ENCODE results near the gene RND3.

Gene RND3

DNA sequence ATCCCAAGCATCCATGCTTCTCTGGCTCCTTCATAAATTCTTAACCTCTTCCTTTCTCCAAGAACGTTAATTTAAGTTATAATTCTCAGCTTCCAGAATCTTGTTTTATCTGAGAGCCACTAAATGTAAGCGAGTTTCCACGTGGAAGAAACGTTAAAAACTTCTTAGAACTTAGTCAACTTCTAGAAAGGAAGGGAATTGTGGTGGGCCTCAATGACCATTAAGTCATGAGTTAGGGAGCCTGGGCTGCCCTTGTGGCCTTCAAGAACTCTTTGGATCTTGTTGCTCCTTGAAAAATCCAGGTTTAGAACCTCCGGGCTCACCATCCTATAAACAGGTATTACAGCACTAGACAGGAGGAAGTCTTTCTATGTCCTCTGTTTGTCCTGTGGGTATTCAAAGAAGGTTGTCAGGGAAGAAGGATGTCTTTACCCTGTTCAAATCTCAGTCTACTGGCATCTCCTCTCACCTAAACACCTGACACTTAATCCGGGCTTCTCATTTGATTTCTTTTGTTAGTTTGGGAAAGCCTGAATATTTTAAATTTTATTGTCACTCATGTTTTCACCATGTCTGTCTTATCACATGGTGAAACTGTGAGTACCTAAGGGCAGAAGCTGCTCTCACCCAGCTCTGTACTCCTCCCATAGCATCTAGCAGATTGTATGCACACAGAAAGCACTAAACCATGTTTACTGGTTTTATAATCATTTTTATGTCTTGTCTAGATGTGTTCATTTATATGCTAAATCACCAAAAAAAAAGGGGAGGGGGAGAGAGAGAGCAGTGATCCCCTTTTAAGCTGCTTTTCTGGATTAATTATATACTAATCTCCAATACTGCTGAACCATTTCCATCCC lies 6.3 kb downstream of the RND3 start:
- Histone ChIP-seq H3K27me3 (replicated peaks in 2 of 5; ENCODE audit: control insufficient read depth in 4 of 5, insufficient read depth in 5 of 5, low read length in 4 of 5) (peaks cover 12 to 49% (median 16%) of the 10 kb centered on the region in 5 experiments), H3K27ac (ENCODE audit: insufficient read depth in 1 of 2, low read depth in 1 of 2, low read length in 2 of 2, poor library complexity in 1 of 2, severe bottlenecking in 2 of 2) (no peak overlapping the region), H3K36me3 (ENCODE audit: control insufficient read depth in 4 of 4, insufficient read depth in 4 of 4, low read length in 3 of 4) (no peaks in the 10 kb centered on the region), H3K4me3 (ENCODE audit: control insufficient read depth in 1 of 7, extremely low read depth in 1 of 7, insufficient read depth in 4 of 7, low read depth in 2 of 7, low read length in 6 of 7) (no peak overlapping the region), H3K4me1 (ENCODE audit: control extremely low read depth in 1 of 4, control insufficient read depth in 4 of 4, insufficient read depth in 4 of 4, low read length in 3 of 4) (peaks cover 0 to 14% (median 7%) of the 10 kb centered on the region in 4 experiments), H3K9me3 (ENCODE audit: control extremely low read depth in 1 of 5, control insufficient read depth in 4 of 5, insufficient read depth in 2 of 5, low read depth in 1 of 5, low read length in 4 of 5) (no peaks in the 10 kb centered on the region)
- CTCF ChIA-PET = no interaction called here
- POLR2A ChIA-PET = no interaction called here
- DNase-seq = no peak
- WGBS (ENCODE audit: insufficient coverage) = 95% methylated on average over 4 of the region's 6 CpGs

DNA sequence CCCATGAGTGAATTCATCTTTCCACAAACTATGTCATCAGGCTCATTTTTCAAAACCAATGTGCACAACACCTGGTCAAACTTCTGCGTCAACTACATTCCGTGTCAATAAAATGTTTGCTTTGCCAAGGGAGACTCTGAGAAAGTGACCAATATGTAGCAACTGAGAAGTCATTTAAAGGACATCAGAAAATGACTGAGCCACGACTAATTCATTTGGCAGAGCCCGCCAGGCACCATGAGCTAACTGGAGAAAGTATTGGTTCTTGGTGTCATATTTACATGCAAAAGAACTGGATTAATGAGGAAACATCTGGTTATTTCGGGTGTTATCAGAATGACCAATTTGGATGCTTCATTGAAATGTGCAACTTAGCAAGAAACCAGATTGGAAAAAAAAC lies 7.2 kb downstream of the RND3 start:
- POLR2A ChIA-PET = no interaction called here
- 100% methylated on average over 5 of the region's 5 CpGs for WGBS (ENCODE audit: insufficient coverage)

DNA sequence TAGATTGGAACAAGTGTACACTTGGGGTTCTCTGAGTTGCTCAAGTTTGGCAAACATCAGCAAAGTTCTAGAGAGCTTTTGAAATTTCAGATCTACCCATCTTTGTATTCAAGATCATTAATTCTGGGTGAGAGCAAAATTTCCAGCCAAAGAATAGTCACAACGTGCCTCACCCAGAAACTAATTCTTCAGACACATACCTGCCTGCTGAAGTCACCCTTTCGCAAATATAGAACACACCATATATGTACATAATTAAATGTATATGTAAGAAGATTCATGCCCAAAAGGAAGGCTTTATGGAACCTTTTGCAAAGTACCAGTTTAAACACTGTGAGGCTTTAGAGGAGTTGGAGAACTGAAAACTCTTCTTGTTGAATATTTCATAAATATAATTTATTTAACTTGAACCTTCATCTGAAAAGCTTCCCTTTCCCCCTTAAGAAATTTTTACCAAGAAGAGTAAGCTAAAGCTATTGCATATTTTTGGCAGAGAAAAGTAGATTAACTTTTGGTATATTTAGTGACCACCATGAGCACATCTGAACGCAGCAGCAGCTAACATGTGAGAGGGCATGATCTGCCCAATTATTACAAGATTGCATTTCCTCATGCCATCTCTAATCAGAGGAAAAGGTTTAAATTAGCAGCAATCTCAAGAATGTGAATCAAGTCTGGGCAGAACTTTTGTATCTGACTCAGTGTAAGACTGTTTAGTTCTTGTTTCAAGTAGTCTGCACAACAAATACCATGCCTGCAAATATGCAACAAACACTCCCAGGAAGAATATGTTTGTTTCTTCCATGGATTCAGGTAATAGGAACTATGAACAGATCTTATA lies 8.2 kb downstream of the RND3 start:
- POLR2A ChIA-PET = no interaction called here
- Histone ChIP-seq H3K4me3 (ENCODE audit: control insufficient read depth in 1 of 7, extremely low read depth in 1 of 7, insufficient read depth in 4 of 7, low read depth in 2 of 7, low read length in 6 of 7) (no peak overlapping the region), H3K4me1 (ENCODE audit: control extremely low read depth in 1 of 4, control insufficient read depth in 4 of 4, insufficient read depth in 4 of 4, low read length in 3 of 4) (no peaks in the 10 kb centered on the region), H3K27ac (ENCODE audit: insufficient read depth in 1 of 2, low read depth in 1 of 2, low read length in 2 of 2, poor library complexity in 1 of 2, severe bottlenecking in 2 of 2) (no peak overlapping the region), H3K36me3 (ENCODE audit: control insufficient read depth in 4 of 4, insufficient read depth in 4 of 4, low read length in 3 of 4) (no peaks in the 10 kb centered on the region), H3K9me3 (ENCODE audit: control extremely low read depth in 1 of 5, control insufficient read depth in 4 of 5, insufficient read depth in 2 of 5, low read depth in 1 of 5, low read length in 4 of 5) (no peaks in the 10 kb centered on the region), H3K27me3 (replicated peaks in 2 of 5; ENCODE audit: control insufficient read depth in 4 of 5, insufficient read depth in 5 of 5, low read length in 4 of 5) (peaks cover 5 to 30% (median 12%) of the 10 kb centered on the region in 5 experiments)
- CTCF ChIA-PET = no interaction called here
- DNase-seq = no peak
- no CpG with 5 or more reads among the region's 3 CpGs for WGBS (ENCODE audit: insufficient coverage)

More for the DNA sequence above, 7.2 kb downstream of the RND3 start:
- no peaks in the 10 kb centered on the region for H3K9me3 ChIP-seq (ENCODE audit: control extremely low read depth in 1 of 5, control insufficient read depth in 4 of 5, insufficient read depth in 2 of 5, low read depth in 1 of 5, low read length in 4 of 5)
- H3K36me3 ChIP-seq (ENCODE audit: control insufficient read depth in 4 of 4, insufficient read depth in 4 of 4, low read length in 3 of 4) = no peaks in the 10 kb centered on the region
- no peak overlapping the region for H3K4me3 ChIP-seq (ENCODE audit: control insufficient read depth in 1 of 7, extremely low read depth in 1 of 7, insufficient read depth in 4 of 7, low read depth in 2 of 7, low read length in 6 of 7)
- peaks cover 10 to 39% (median 16%) of the 10 kb centered on the region in 5 experiments for H3K27me3 ChIP-seq (replicated peaks in 2 of 5; ENCODE audit: control insufficient read depth in 4 of 5, insufficient read depth in 5 of 5, low read length in 4 of 5)
- peaks cover 0 to 5% (median 2%) of the 10 kb centered on the region in 4 experiments for H3K4me1 ChIP-seq (ENCODE audit: control extremely low read depth in 1 of 4, control insufficient read depth in 4 of 4, insufficient read depth in 4 of 4, low read length in 3 of 4)
- DNase-seq = no peak
- CTCF ChIA-PET = no interaction called here
- H3K27ac ChIP-seq (ENCODE audit: insufficient read depth in 1 of 2, low read depth in 1 of 2, low read length in 2 of 2, poor library complexity in 1 of 2, severe bottlenecking in 2 of 2) = no peak overlapping the region

DNA sequence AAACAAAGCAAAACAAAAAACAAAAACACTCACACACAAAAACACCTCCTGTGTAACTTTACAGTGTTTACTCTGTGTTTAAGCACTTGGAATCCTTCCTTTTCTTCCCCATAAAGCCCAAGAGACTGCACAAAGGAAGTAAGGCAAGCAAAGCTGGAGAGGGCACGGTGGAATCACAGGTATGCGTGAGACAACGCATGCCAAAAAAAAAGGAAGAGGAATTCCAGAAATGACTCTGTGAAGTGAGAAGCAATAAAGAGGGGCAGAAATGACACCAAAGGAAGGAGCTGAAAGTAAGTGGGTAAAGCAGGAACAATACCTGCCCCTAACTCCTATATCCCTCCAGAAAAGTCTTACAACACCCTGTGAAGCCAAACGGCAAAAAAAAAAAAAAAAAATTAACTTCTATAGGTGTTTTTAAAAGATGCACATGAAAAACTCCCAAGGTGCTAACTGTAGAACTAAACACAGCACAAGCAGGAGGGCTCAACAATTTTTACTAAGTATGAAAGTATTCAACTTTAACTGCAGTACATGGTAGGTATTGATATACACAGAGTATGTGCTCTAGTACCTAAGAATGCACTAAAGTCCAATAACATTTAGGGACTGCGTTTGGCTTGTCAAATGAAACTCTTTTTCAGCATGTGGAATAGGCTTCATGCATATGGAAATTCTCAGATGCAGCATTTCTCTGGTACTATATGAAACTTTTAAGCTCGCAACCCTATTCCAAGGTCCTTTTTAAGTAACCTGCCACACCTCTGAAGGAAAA lies 9.1 kb downstream of the RND3 start:
- 43% methylated on average over 3 of the region's 6 CpGs for WGBS (ENCODE audit: insufficient coverage)
- Histone ChIP-seq H3K27ac (ENCODE audit: insufficient read depth in 1 of 2, low read depth in 1 of 2, low read length in 2 of 2, poor library complexity in 1 of 2, severe bottlenecking in 2 of 2) (no peak overlapping the region), H3K9me3 (ENCODE audit: control extremely low read depth in 1 of 5, control insufficient read depth in 4 of 5, insufficient read depth in 2 of 5, low read depth in 1 of 5, low read length in 4 of 5) (no peaks in the 10 kb centered on the region), H3K4me1 (ENCODE audit: control extremely low read depth in 1 of 4, control insufficient read depth in 4 of 4, insufficient read depth in 4 of 4, low read length in 3 of 4) (no peaks in the 10 kb centered on the region), H3K36me3 (ENCODE audit: control insufficient read depth in 4 of 4, insufficient read depth in 4 of 4, low read length in 3 of 4) (no peaks in the 10 kb centered on the region), H3K4me3 (ENCODE audit: control insufficient read depth in 1 of 7, extremely low read depth in 1 of 7, insufficient read depth in 4 of 7, low read depth in 2 of 7, low read length in 6 of 7) (no peak overlapping the region), H3K27me3 (replicated peaks in 2 of 5; ENCODE audit: control insufficient read depth in 4 of 5, insufficient read depth in 5 of 5, low read length in 4 of 5) (peaks cover 5 to 21% (median 9%) of the 10 kb centered on the region in 5 experiments)
- ChIA-PET POLR2A (no interaction called here), CTCF (interaction anchor here (0.6 kb wide), 1 partner anchor 1059 kb away, joined by 4 read pairs; no protein-coding TSS in a partner anchor)
- no peak for DNase-seq

DNA sequence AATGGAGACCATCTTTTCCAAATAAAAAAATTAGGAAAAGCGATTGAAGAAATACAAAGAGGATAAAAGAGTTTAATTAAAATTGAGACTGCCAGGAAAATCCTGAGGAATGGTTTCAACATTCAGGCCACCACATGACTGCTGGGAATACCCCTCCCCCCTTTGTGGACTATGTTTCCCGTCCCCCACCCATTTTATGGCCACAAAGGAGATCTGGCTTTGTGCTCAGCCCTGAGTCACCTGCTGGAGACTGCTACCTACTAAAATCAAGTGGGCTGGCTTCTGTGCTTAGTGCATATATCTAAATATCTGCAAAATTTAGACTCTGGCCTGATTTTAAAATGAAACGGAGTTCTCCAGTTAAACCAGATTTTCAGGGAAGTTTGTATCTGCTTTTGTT lies 10.1 kb downstream of the RND3 start:
- DNase-seq = no peak
- Histone ChIP-seq H3K27me3 (replicated peaks in 2 of 5; ENCODE audit: control insufficient read depth in 4 of 5, insufficient read depth in 5 of 5, low read length in 4 of 5) (peaks cover 3 to 13% (median 5%) of the 10 kb centered on the region in 5 experiments), H3K36me3 (ENCODE audit: control insufficient read depth in 4 of 4, insufficient read depth in 4 of 4, low read length in 3 of 4) (no peaks in the 10 kb centered on the region), H3K4me3 (ENCODE audit: control insufficient read depth in 1 of 7, extremely low read depth in 1 of 7, insufficient read depth in 4 of 7, low read depth in 2 of 7, low read length in 6 of 7) (no peak overlapping the region), H3K4me1 (ENCODE audit: control extremely low read depth in 1 of 4, control insufficient read depth in 4 of 4, insufficient read depth in 4 of 4, low read length in 3 of 4) (no peaks in the 10 kb centered on the region), H3K27ac (ENCODE audit: insufficient read depth in 1 of 2, low read depth in 1 of 2, low read length in 2 of 2, poor library complexity in 1 of 2, severe bottlenecking in 2 of 2) (no peak overlapping the region), H3K9me3 (ENCODE audit: control extremely low read depth in 1 of 5, control insufficient read depth in 4 of 5, insufficient read depth in 2 of 5, low read depth in 1 of 5, low read length in 4 of 5) (no peaks in the 10 kb centered on the region)
- 57% methylated on average over 1 of the region's 3 CpGs for WGBS (ENCODE audit: insufficient coverage)
- POLR2A ChIA-PET = no interaction called here
- CTCF ChIA-PET = no interaction called here

DNA sequence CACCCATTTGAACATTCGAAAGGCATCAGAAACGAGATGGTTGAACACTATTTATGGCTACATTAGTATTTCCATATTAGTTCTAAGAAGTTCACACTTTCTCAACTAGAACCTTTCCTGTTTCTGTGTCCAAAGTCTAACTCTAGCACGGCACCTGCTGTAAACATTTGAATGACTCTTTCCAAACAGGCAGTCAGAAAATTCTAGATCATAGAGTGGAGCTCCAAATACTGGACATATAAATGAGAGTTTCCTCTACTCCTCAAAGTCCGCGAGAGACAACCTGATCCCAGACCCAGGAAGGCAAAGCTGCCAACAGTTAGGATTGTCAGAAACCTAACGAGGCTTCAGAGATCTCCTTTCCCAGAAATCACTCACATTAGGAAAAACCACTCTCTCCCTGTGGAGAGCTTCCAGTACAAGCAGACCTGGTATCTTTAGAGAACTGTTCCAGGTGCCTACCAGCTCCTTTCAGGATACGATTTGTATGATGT lies 10.6 kb downstream of the RND3 start:
- no peak overlapping the region for H3K27ac ChIP-seq (ENCODE audit: insufficient read depth in 1 of 2, low read depth in 1 of 2, low read length in 2 of 2, poor library complexity in 1 of 2, severe bottlenecking in 2 of 2)
- peaks cover 3 to 13% (median 5%) of the 10 kb centered on the region in 5 experiments for H3K27me3 ChIP-seq (replicated peaks in 2 of 5; ENCODE audit: control insufficient read depth in 4 of 5, insufficient read depth in 5 of 5, low read length in 4 of 5)
- H3K4me1 ChIP-seq (ENCODE audit: control extremely low read depth in 1 of 4, control insufficient read depth in 4 of 4, insufficient read depth in 4 of 4, low read length in 3 of 4) = no peaks in the 10 kb centered on the region
- CTCF ChIA-PET = no interaction called here
- no peak for DNase-seq
- H3K36me3 ChIP-seq (ENCODE audit: control insufficient read depth in 4 of 4, insufficient read depth in 4 of 4, low read length in 3 of 4) = no peaks in the 10 kb centered on the region
- no peaks in the 10 kb centered on the region for H3K9me3 ChIP-seq (ENCODE audit: control extremely low read depth in 1 of 5, control insufficient read depth in 4 of 5, insufficient read depth in 2 of 5, low read depth in 1 of 5, low read length in 4 of 5)
- H3K4me3 ChIP-seq (ENCODE audit: control insufficient read depth in 1 of 7, extremely low read depth in 1 of 7, insufficient read depth in 4 of 7, low read depth in 2 of 7, low read length in 6 of 7) = no peak overlapping the region
- WGBS (ENCODE audit: insufficient coverage) = 93% methylated on average over 2 of the region's 7 CpGs
- POLR2A ChIA-PET = no interaction called here
